Progenitor cell of endocrine pancreas (in vitro differentiated cells): ENCODE measurements around the gene GPR62. TPM values are rescaled to one million over a fixed set of nuclear protein-coding genes. Genes with fewer than 3 reads are reported as not detected.

Experiments used
- DNase-seq: peaks from one replicate; pipeline ENCODE4 v3.0.0; 2021; ENCODE audit warnings: low spot score; ENCODE audit not compliant: unreplicated experiment
- H3K27ac Mint-ChIP-seq: 2 replicates; pipeline ENCODE4 v1.8.0; 2021; ENCODE audit warnings: mild to moderate bottlenecking, moderate library complexity, mixed read lengths
- H3K27me3 Mint-ChIP-seq: 2 replicates; pipeline ENCODE4 v1.8.0; 2021; ENCODE audit warnings: mixed read lengths
- H3K36me3 Mint-ChIP-seq: 2 replicates; pipeline ENCODE4 v1.8.0; 2022; ENCODE audit warnings: mixed read lengths; ENCODE audit not compliant: insufficient read depth
- H3K4me1 Mint-ChIP-seq: 2 replicates; pipeline ENCODE4 v1.8.0; 2021; ENCODE audit warnings: low read depth, mixed read lengths
- H3K4me3 Mint-ChIP-seq: 2 replicates; pipeline ENCODE4 v1.8.0; 2021; ENCODE audit warnings: low read depth, mild to moderate bottlenecking, moderate library complexity, mixed read lengths
- H3K9me3 Mint-ChIP-seq: 2 replicates; pipeline ENCODE4 v1.8.0; 2021; ENCODE audit warnings: low read depth, mixed read lengths
- CTCF ChIP-seq: fragments of 200-600 bp; sonication (generic); IDR thresholded peaks from one replicate; pipeline ENCODE4 v1.5.0; 2021; ENCODE audit warnings: antibody characterized with exemption, mild to moderate bottlenecking; ENCODE audit not compliant: unreplicated experiment
- long read RNA-seq: library from polyadenylated mRNA; unstranded; transcript quantifications from one replicate; pipeline ENCODE4 v2.0.0, GENCODE V29; 2020
- total RNA-seq: library from RNA; stranded (reverse); gene quantifications from 2 replicates; pipeline ENCODE4 v1.2.1, GENCODE V29; 2021

The GPR62 gene
- total RNA-seq: 0.12 TPM in 1 of 2 replicates, not detected in the other
- long read RNA-seq: 0 reads

GRCh38 chr3:51955175-51955892, at the start of gene GPR62:
TSS of gene GPR62 (plus strand) at chr3:51955381. CDS start at chr3:51955653, 272 bp downstream.
- no peak for DNase-seq
- Mint-ChIP-seq H3K27me3 (peaks cover 40% of the 10 kb centered on the region), H3K9me3 (no peaks in the 10 kb centered on the region), H3K27ac (no peak within 1 kb of the TSS), H3K4me3 (no peak within 1 kb of the TSS), H3K36me3 (peaks cover 3% of the 10 kb centered on the region), H3K4me1 (no peaks in the 10 kb centered on the region)
- TF ChIP-seq CTCF: no peak

- Mint-ChIP-seq H3K9me3 (peaks cover 26% of the 10 kb centered on the region), H3K4me1 (no peaks in the 10 kb centered on the region), H3K36me3 (no peaks in the 10 kb centered on the region), H3K4me3 (no peak overlapping the region), H3K27me3 (no peaks in the 10 kb centered on the region), H3K27ac (no peak overlapping the region)
- DNase-seq: no peak
- TF ChIP-seq CTCF: no peak
Observed at GRCh38 chr3:51908026-51908425, 47.2 kb upstream of the GPR62 start.

- H3K36me3 Mint-ChIP-seq: no peaks in the 10 kb centered on the region
- H3K4me3 Mint-ChIP-seq: no peak overlapping the region
- H3K9me3 Mint-ChIP-seq: no peaks in the 10 kb centered on the region
Observed at GRCh38 chr3:51916418-51916817, 38.8 kb upstream of the GPR62 start.

GRCh38 chr3:51921081-51921578, 34.1 kb upstream of the GPR62 start:
- DNase-seq: no peak
- Mint-ChIP-seq H3K36me3 (no peaks in the 10 kb centered on the region), H3K27me3 (no peaks in the 10 kb centered on the region), H3K9me3 (no peaks in the 10 kb centered on the region), H3K4me3 (no peak overlapping the region), H3K4me1 (peaks cover 5% of the 10 kb centered on the region), H3K27ac (no peak overlapping the region)
- no peak for TF ChIP-seq CTCF

More at GRCh38 chr3:51916418-51916817, 38.8 kb upstream of the GPR62 start:
- no peak overlapping the region for H3K27ac Mint-ChIP-seq
- H3K27me3 Mint-ChIP-seq: no peaks in the 10 kb centered on the region
- no peak for TF ChIP-seq CTCF
- peaks cover 5% of the 10 kb centered on the region for H3K4me1 Mint-ChIP-seq
- DNase-seq: no peak

GRCh38 chr3:51927061-51927977, 27.9 kb upstream of the GPR62 start:
- no peaks in the 10 kb centered on the region for H3K27me3 Mint-ChIP-seq
- H3K27ac Mint-ChIP-seq: no peak overlapping the region
- no peak for DNase-seq
- H3K36me3 Mint-ChIP-seq: no peaks in the 10 kb centered on the region
- H3K9me3 Mint-ChIP-seq: no peaks in the 10 kb centered on the region
- H3K4me3 Mint-ChIP-seq: no peak overlapping the region
- no peak for TF ChIP-seq CTCF
- H3K4me1 Mint-ChIP-seq: no peaks in the 10 kb centered on the region
